ENCODE measurements around the gene NFIX. TPM values are rescaled to one million over a fixed set of nuclear protein-coding genes. Genes with fewer than 3 reads are reported as not detected.
"Not testable (repeated sequence)": the region's sequence is repeated elsewhere in the genome, so short reads cannot be mapped to it uniquely, and the experiment has no call there.

The NFIX gene
- polyA plus RNA-seq, 3 donors from 2014 or later: 0.49 TPM; not detected in 2

GRCh38 chr19:12953799-12954611, 41.3 kb upstream of the NFIX start:
- Mint-ChIP-seq H3K9me3 (no peaks in the 10 kb centered on the region), H3K4me1 (peaks cover 27 to 32% of the 10 kb centered on the region in 2 donors), H3K27me3 (ENCODE audit: low read depth in 3 of 3) (peaks cover 3 to 8% (median 5%) of the 10 kb centered on the region in 3 donors), H3K27ac (peak overlapping the region; percentile 7 to 82 (median 45)), H3K36me3 (peaks cover 0 to 8% (median 7%) of the 10 kb centered on the region in 3 donors), H3K4me3 (peak overlapping the region in 3 of 5 donors; percentile 13 to 59 (median 29))
- DNase-seq: no peak

GRCh38 chr19:12954612-12954962, 40.7 kb upstream of the NFIX start:
- Mint-ChIP-seq H3K4me1 (peaks cover 27 to 31% of the 10 kb centered on the region in 2 donors), H3K36me3 (peaks cover 0 to 8% (median 7%) of the 10 kb centered on the region in 3 donors), H3K27ac (peak overlapping the region in 5 of 6 donors; percentile 7 to 82 (median 41)), H3K27me3 (ENCODE audit: low read depth in 3 of 3) (peaks cover 3 to 8% (median 5%) of the 10 kb centered on the region in 3 donors), H3K4me3 (peak overlapping the region in 3 of 5 donors; percentile 23 to 59 (median 29)), H3K9me3 (no peaks in the 10 kb centered on the region)
- DNase-seq: no peak

GRCh38 chr19:12955575-12955974, 39.7 kb upstream of the NFIX start:
- H3K36me3 Mint-ChIP-seq; H3K9me3 Mint-ChIP-seq; H3K27me3 Mint-ChIP-seq (ENCODE audit: low read depth in 3 of 3); DNase-seq: not testable (repeated sequence)
- H3K4me1 Mint-ChIP-seq: peaks cover 25 to 27% of the 10 kb centered on the region in 2 donors
- H3K27ac Mint-ChIP-seq: peak overlapping the region; percentile 79 to 94 (median 86)
- peak overlapping the region; percentile 77 to 89 (median 82) for H3K4me3 Mint-ChIP-seq

GRCh38 chr19:12955996-12956395, 39.3 kb upstream of the NFIX start:
- no peak for DNase-seq
- Mint-ChIP-seq H3K4me1 (peaks cover 25 to 27% of the 10 kb centered on the region in 2 donors), H3K36me3 (peaks cover 0 to 6% (median 0%) of the 10 kb centered on the region in 3 donors), H3K27me3 (ENCODE audit: low read depth in 3 of 3) (peaks cover 3 to 10% (median 5%) of the 10 kb centered on the region in 3 donors), H3K4me3 (peak overlapping the region; percentile 77 to 89 (median 82)), H3K27ac (peak overlapping the region; percentile 79 to 94 (median 86)), H3K9me3 (no peaks in the 10 kb centered on the region)

GRCh38 chr19:12956446-12957388, 38.6 kb upstream of the NFIX start, which contains the start of gene GADD45GIP1:
TSS of gene GADD45GIP1 (minus strand) at chr19:12957223. CDS start at chr19:12957212, 11 bp downstream.
- Mint-ChIP-seq H3K4me3 (peak within 1 kb of the TSS; percentile 88 to 91 (median 90)), H3K4me1 (peaks cover 25% of the 10 kb centered on the region in 2 donors), H3K9me3 (no peaks in the 10 kb centered on the region), H3K36me3 (no peaks in the 10 kb centered on the region), H3K27me3 (ENCODE audit: low read depth in 3 of 3) (peaks cover 0 to 8% (median 5%) of the 10 kb centered on the region in 3 donors), H3K27ac (peak within 1 kb of the TSS; percentile 79 to 94 (median 93))
- peak; percentile 77 to 80 (median 77) for DNase-seq

GRCh38 chr19:12957389-12957952, 37.8 kb upstream of the NFIX start:
- peak overlapping the region; percentile 79 to 93 (median 92) for H3K27ac Mint-ChIP-seq
- not testable (repeated sequence) for DNase-seq; H3K36me3 Mint-ChIP-seq; H3K27me3 Mint-ChIP-seq (ENCODE audit: low read depth in 3 of 3); H3K9me3 Mint-ChIP-seq
- H3K4me3 Mint-ChIP-seq: peak overlapping the region; percentile 88 to 91 (median 90)
- peaks cover 25% of the 10 kb centered on the region in 2 donors for H3K4me1 Mint-ChIP-seq

- Mint-ChIP-seq H3K4me3 (no peak overlapping the region), H3K27me3 (ENCODE audit: low read depth in 3 of 3) (peaks cover 0 to 9% (median 4%) of the 10 kb centered on the region in 3 donors), H3K4me1 (peaks cover 21 to 22% of the 10 kb centered on the region in 2 donors), H3K27ac (no peak overlapping the region), H3K36me3 (no peaks in the 10 kb centered on the region), H3K9me3 (no peaks in the 10 kb centered on the region)
- DNase-seq: no peak
Measured at GRCh38 chr19:12959481-12959880, 35.8 kb upstream of the NFIX start.

GRCh38 chr19:12965017-12965811, 30.1 kb upstream of the NFIX start:
- no peaks in the 10 kb centered on the region for H3K36me3 Mint-ChIP-seq
- peaks cover 0 to 5% (median 0%) of the 10 kb centered on the region in 3 donors for H3K27me3 Mint-ChIP-seq (ENCODE audit: low read depth in 3 of 3)
- H3K4me3 Mint-ChIP-seq: peak overlapping the region; percentile 87 to 96 (median 92)
- DNase-seq: peak; percentile 75 to 79 (median 77)
- peaks cover 6 to 11% of the 10 kb centered on the region in 2 donors for H3K4me1 Mint-ChIP-seq
- no peaks in the 10 kb centered on the region for H3K9me3 Mint-ChIP-seq
- H3K27ac Mint-ChIP-seq: peak overlapping the region in 5 of 6 donors; percentile 63 to 83 (median 80)

- Mint-ChIP-seq H3K27me3 (ENCODE audit: low read depth in 3 of 3) (peaks cover 0 to 4% (median 0%) of the 10 kb centered on the region in 3 donors), H3K36me3 (no peaks in the 10 kb centered on the region), H3K27ac (peak overlapping the region in 2 of 6 donors; percentile 81 to 83), H3K4me1 (peaks cover 6 to 11% of the 10 kb centered on the region in 2 donors), H3K9me3 (no peaks in the 10 kb centered on the region), H3K4me3 (peak overlapping the region; percentile 40 to 70 (median 65))
- DNase-seq: no peak
Measured at GRCh38 chr19:12965812-12966135, 29.5 kb upstream of the NFIX start.

- DNase-seq: no peak
Measured at GRCh38 chr19:12967907-12968306, 27.4 kb upstream of the NFIX start.

GRCh38 chr19:12969292-12969988, 25.8 kb upstream of the NFIX start, which contains the start of gene DAND5:
TSS of gene DAND5 (plus strand) at chr19:12969576. CDS start at chr19:12969661, 85 bp downstream.
- Mint-ChIP-seq H3K4me1 (peaks cover 6 to 11% of the 10 kb centered on the region in 2 donors), H3K4me3 (no peak within 1 kb of the TSS), H3K27ac (no peak within 1 kb of the TSS), H3K36me3 (no peaks in the 10 kb centered on the region), H3K27me3 (ENCODE audit: low read depth in 3 of 3) (peaks cover 0 to 2% (median 1%) of the 10 kb centered on the region in 3 donors), H3K9me3 (no peaks in the 10 kb centered on the region)
- DNase-seq: no peak

More at GRCh38 chr19:12967907-12968306, 27.4 kb upstream of the NFIX start:
- Mint-ChIP-seq H3K9me3 (no peaks in the 10 kb centered on the region), H3K27ac (no peak overlapping the region), H3K27me3 (ENCODE audit: low read depth in 3 of 3) (peaks cover 0 to 2% (median 1%) of the 10 kb centered on the region in 3 donors), H3K36me3 (no peaks in the 10 kb centered on the region), H3K4me1 (peaks cover 6 to 11% of the 10 kb centered on the region in 2 donors), H3K4me3 (no peak overlapping the region)
